ENCODE measurements around the gene PDIA5. TPM values are rescaled to one million over a fixed set of nuclear protein-coding genes. Genes with fewer than 3 reads are reported as not detected.

Gene PDIA5
- total RNA-seq, 1 experiment from 2014 or later = 50.8 TPM

DNA sequence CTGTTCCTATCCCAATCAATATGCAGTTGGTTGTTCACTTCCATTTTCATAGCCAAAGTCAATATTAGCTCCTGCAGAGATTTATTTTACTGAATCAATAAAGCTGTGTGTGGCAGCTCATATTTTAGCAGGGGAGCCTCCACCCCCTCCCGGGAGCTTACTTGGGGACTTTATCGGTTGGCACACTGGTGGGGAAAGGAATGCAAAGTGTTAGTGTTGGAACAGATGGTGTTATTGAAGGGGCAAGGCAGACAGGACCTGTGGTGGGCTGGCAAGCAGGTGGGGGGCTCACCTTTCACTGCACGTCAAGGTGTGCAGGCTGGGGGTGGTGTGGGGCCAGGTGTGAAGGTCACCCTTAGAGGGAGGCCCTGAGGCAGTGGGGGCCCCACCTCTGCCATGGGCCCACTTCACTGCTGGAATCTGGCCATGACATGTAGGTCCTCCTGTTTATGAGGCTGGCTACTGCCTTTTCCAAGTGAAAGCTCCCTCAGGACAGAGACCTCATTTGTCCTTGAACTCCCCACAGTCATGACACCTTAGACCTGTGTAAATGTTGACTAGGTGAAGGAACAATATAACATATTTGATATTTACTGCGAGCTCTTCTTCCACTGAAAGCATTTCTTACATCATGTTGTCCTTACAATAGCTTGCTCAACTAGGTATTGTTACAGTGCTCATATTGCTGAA lies 90.9 kb downstream of the PDIA5 start:
- Histone ChIP-seq H3K27ac (ENCODE audit: low read depth, low read length) (no peak overlapping the region), H3K9ac (ENCODE audit: low read length) (no peak overlapping the region), H2AFZ (ENCODE audit: low read depth, low read length, poor library complexity, severe bottlenecking) (no peak overlapping the region), H3K36me3 (ENCODE audit: control insufficient read depth in 1 of 2, insufficient read depth in 2 of 2, low read length in 2 of 2) (peaks cover 23 to 43% of the 10 kb centered on the region in 2 experiments), H3K9me2 (ENCODE audit: insufficient read depth) (no peaks in the 10 kb centered on the region), H3K79me2 (ENCODE audit: insufficient read depth, low read length) (no peaks in the 10 kb centered on the region), H3K4me2 (ENCODE audit: low read length) (no peak overlapping the region), H3K4me1 (ENCODE audit: control insufficient read depth in 1 of 2, insufficient read depth in 2 of 2, low read length in 2 of 2) (no peaks in the 10 kb centered on the region), H3K27me3 (ENCODE audit: insufficient read depth, low read length) (no peaks in the 10 kb centered on the region), H3K4me3 (replicated peaks in 1 of 2; ENCODE audit: low read depth in 1 of 2, low read length in 2 of 2) (no peak overlapping the region), H3K9me3 (ENCODE audit: control insufficient read depth in 1 of 2, insufficient read depth in 1 of 2, low read depth in 1 of 2, low read length in 2 of 2) (no peaks in the 10 kb centered on the region), H4K20me1 (ENCODE audit: insufficient read depth) (no peaks in the 10 kb centered on the region; the same call in 1 of the 2 replicates)
- ATAC-seq (no peak), DNase-seq (ENCODE audit: low read depth, low spot score) (no peak)
- TF ChIP-seq EZH2phosphoT487 (IDR thresholded peaks at IDR 0.05; ENCODE audit: borderline replicate concordance) (no peak), EGR1 (IDR thresholded peaks at IDR 0.05; ENCODE audit: low read depth) (no peak), ELF1 (IDR thresholded peaks at IDR 0.05; ENCODE audit: borderline replicate concordance, low read depth) (no peak), RAD21 (IDR thresholded peaks at IDR 0.05; ENCODE audit: low read depth) (no peak), POLR2A (IDR thresholded peaks at IDR 0.05; ENCODE audit: borderline replicate concordance, extremely low read depth, insufficient read depth, insufficient read length) (no peak), ZNF274 (IDR thresholded peaks at IDR 0.05; ENCODE audit: low read depth, low read length) (no peak), SP1 (IDR thresholded peaks at IDR 0.05; ENCODE audit: low read depth) (no peak), POLR2AphosphoS5 (IDR thresholded peaks at IDR 0.05; ENCODE audit: low read depth, low read length) (no peak), JUND (IDR thresholded peaks at IDR 0.05) (no peak), FOSL1 (IDR thresholded peaks at IDR 0.05; ENCODE audit: low read depth) (no peak), SIN3A (IDR thresholded peaks at IDR 0.05; ENCODE audit: low read depth) (no peak), CEBPB (IDR thresholded peaks at IDR 0.05; ENCODE audit: low read depth) (no peak)
- TF ChIP-seq, protein P1, sequence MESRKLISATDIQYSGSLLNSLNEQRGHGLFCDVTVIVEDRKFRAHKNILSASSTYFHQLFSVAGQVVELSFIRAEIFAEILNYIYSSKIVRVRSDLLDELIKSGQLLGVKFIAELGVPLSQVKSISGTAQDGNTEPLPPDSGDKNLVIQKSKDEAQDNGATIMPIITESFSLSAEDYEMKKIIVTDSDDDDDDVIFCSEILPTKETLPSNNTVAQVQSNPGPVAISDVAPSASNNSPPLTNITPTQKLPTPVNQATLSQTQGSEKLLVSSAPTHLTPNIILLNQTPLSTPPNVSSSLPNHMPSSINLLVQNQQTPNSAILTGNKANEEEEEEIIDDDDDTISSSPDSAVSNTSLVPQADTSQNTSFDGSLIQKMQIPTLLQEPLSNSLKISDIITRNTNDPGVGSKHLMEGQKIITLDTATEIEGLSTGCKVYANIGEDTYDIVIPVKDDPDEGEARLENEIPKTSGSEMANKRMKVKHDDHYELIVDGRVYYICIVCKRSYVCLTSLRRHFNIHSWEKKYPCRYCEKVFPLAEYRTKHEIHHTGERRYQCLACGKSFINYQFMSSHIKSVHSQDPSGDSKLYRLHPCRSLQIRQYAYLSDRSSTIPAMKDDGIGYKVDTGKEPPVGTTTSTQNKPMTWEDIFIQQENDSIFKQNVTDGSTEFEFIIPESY (IDR thresholded peaks at IDR 0.05; ENCODE audit: extremely low read depth, insufficient replicate concordance, low read length) = no peak
- TF ChIP-seq, protein P2, sequence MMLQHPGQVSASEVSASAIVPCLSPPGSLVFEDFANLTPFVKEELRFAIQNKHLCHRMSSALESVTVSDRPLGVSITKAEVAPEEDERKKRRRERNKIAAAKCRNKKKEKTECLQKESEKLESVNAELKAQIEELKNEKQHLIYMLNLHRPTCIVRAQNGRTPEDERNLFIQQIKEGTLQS (IDR thresholded peaks at IDR 0.05) = no peak
- TF ChIP-seq, protein P3, sequence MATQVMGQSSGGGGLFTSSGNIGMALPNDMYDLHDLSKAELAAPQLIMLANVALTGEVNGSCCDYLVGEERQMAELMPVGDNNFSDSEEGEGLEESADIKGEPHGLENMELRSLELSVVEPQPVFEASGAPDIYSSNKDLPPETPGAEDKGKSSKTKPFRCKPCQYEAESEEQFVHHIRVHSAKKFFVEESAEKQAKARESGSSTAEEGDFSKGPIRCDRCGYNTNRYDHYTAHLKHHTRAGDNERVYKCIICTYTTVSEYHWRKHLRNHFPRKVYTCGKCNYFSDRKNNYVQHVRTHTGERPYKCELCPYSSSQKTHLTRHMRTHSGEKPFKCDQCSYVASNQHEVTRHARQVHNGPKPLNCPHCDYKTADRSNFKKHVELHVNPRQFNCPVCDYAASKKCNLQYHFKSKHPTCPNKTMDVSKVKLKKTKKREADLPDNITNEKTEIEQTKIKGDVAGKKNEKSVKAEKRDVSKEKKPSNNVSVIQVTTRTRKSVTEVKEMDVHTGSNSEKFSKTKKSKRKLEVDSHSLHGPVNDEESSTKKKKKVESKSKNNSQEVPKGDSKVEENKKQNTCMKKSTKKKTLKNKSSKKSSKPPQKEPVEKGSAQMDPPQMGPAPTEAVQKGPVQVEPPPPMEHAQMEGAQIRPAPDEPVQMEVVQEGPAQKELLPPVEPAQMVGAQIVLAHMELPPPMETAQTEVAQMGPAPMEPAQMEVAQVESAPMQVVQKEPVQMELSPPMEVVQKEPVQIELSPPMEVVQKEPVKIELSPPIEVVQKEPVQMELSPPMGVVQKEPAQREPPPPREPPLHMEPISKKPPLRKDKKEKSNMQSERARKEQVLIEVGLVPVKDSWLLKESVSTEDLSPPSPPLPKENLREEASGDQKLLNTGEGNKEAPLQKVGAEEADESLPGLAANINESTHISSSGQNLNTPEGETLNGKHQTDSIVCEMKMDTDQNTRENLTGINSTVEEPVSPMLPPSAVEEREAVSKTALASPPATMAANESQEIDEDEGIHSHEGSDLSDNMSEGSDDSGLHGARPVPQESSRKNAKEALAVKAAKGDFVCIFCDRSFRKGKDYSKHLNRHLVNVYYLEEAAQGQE (IDR thresholded peaks at IDR 0.05; ENCODE audit: low read depth) = no peak
- CTCF ChIA-PET = no interaction called here
- POLR2A ChIA-PET = no interaction called here
- BruUV-seq (replicated peaks) = no TSS peak
- intact Hi-C loops (cut with micrococcal nuclease) = no loop called here
- RAD21 ChIA-PET (ENCODE audit: low non-redundant PET in 1 of 2, low total read pairs in 2 of 2, uncharacterized antibody in 2 of 2, unreplicated experiment in 2 of 2) = no interaction called here

Data from HCT116 (cell line).